Natural killer cell (primary cell): ENCODE measurements around the gene PRKG1. TPM values are rescaled to one million over a fixed set of nuclear protein-coding genes. Genes with fewer than 3 reads are reported as not detected.
A peak's percentile ranks its signal among the peaks of the same experiment; 100 is the strongest.

Experiments
- ATAC-seq, 3 donors: fragments of 150-1000 bp in 2 of 3; fragments of 200-7000 bp in 1 of 3; cut with Tn5 transposase; 1 replicate in 1 of 3; 2 replicates in 2 of 3; pipeline ENCODE4 v1.10.0; 2021; ENCODE audit warnings: mild to moderate bottlenecking in 2 of 3, moderate library complexity in 2 of 3
- DNase-seq, 2 donors: peaks; one replicate each; pipeline versions ENCODE4 v3.0.0 to v3.0.0-alpha.2; 2013 to 2021; ENCODE audit warnings: mixed read lengths in 1 of 2
- H3K27ac ChIP-seq: one replicate; pipeline ENCODE4 v1.5.1; 2013; ENCODE audit warnings: mild to moderate bottlenecking, low read length
- H3K27me3 ChIP-seq: one replicate; pipeline ENCODE4 v1.6.1; 2013; ENCODE audit warnings: low read length; ENCODE audit not compliant: control insufficient read depth, insufficient read depth
- H3K36me3 ChIP-seq: one replicate; pipeline ENCODE4 v1.6.1; 2013; ENCODE audit warnings: low read length; ENCODE audit not compliant: control insufficient read depth, insufficient read depth
- H3K4me1 ChIP-seq: one replicate; pipeline ENCODE4 v1.6.1; 2013; ENCODE audit warnings: low read length; ENCODE audit not compliant: control insufficient read depth, insufficient read depth
- H3K4me3 ChIP-seq: one replicate; pipeline ENCODE4 v1.5.1; 2013; ENCODE audit warnings: low read length
- H3K9me3 ChIP-seq: one replicate; pipeline ENCODE4 v1.6.1; 2013; ENCODE audit warnings: low read length; ENCODE audit not compliant: control insufficient read depth, insufficient read depth
- H3K27ac Mint-ChIP-seq, 2 donors: one replicate each; pipeline ENCODE4 v1.8.0; 2022; ENCODE audit warnings: mild to moderate bottlenecking in 2 of 2, mixed read lengths in 2 of 2, moderate library complexity in 1 of 2
- H3K27me3 Mint-ChIP-seq, 2 donors: one replicate each; pipeline ENCODE4 v1.8.0; 2022; ENCODE audit warnings: low read depth in 2 of 2, mixed read lengths in 2 of 2
- H3K36me3 Mint-ChIP-seq: one replicate; pipeline ENCODE4 v1.8.0; 2022; ENCODE audit warnings: mixed read lengths
- H3K4me1 Mint-ChIP-seq, 2 donors: one replicate each; pipeline ENCODE4 v1.8.0; 2022; ENCODE audit warnings: mixed read lengths in 2 of 2
- H3K4me3 Mint-ChIP-seq: one replicate; pipeline ENCODE4 v1.8.0; 2022; ENCODE audit warnings: mild to moderate bottlenecking, moderate library complexity, mixed read lengths
- H3K9me3 Mint-ChIP-seq, 2 donors: one replicate each; pipeline ENCODE4 v1.8.0; 2022; ENCODE audit warnings: mixed read lengths in 2 of 2
- WGBS: methylation state at CpG from one replicate; pipeline ENCODE4 v1.1.7; 2013; ENCODE audit warnings: missing lambda C conversion rate; ENCODE audit not compliant: insufficient coverage; 5-methylcytosine and 5-hydroxymethylcytosine counted together
- intact Hi-C: fragments of 100-400 bp; cut with micrococcal nuclease; formaldehyde crosslinking; loops from one replicate; pipeline ENCODE4 v1.14.2; 2022
- total RNA-seq, 4 donors: library from RNA; stranded (reverse); fragments of 120-200 nt in 1 of 4; gene quantifications; one replicate each; pipeline versions ENCODE4 v1.2.3 to v1.2.4, GENCODE V29; 2013 to 2022
- TF ChIP-seq, protein P1 (sequence below): fragments of 200-600 bp; IDR thresholded peaks from one replicate; pipeline ENCODE4 v1.8.0; 2022; ENCODE audit warnings: antibody characterized with exemption

PRKG1 gene
- total RNA-seq, 3 donors from 2014 or later (not counting 1 experiment from before 2014, with no cell fraction given) = 0.23 to 0.41 (median 0.35) TPM

DNA sequence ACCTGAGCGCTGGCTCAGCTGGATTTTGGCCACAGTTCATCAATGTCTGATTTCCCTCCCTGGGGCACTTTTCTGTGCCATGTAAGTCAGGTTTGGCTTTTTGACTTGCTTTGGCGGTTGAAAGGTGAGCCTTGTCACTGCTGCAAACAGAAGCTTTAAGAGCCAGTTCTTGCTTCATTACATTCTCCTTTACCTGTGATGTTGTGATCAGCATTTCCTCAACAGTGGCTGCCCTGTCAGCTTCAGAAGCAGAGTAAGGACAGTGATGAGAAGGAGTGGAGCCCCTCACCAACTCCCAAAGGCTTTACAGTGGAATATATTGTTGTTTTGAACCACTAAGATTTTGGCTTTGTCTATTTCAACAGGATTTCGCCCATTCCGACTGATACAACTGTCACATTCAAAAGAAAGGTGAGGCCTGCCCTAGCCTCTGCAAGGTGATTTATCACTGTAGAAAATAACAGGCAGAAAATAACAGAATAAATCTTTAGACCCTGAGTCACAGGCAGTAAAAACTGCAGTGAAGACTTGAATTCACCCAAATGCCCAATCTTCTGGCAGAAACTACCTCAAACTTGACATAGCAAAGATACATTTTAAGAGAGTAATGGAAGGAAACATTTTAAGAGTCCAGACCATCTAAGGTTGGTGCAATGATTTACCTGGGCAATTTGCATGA, 1226.5 kb downstream of the PRKG1 start:
- H3K4me1 ChIP-seq = no peaks in the 10 kb centered on the region
- H3K9me3 ChIP-seq = no peaks in the 10 kb centered on the region
- Mint-ChIP-seq H3K36me3 (no peaks in the 10 kb centered on the region), H3K4me3 (no peak overlapping the region), H3K9me3 (no peaks in the 10 kb centered on the region), H3K27me3 (no peaks in the 10 kb centered on the region), H3K27ac (no peak overlapping the region), H3K4me1 (no peaks in the 10 kb centered on the region)
- no peak overlapping the region for H3K4me3 ChIP-seq
- ATAC-seq = no peak
- 84% methylated on average over 4 of the region's 4 CpGs for WGBS
- H3K27me3 ChIP-seq = no peaks in the 10 kb centered on the region
- TF ChIP-seq, protein P1, sequence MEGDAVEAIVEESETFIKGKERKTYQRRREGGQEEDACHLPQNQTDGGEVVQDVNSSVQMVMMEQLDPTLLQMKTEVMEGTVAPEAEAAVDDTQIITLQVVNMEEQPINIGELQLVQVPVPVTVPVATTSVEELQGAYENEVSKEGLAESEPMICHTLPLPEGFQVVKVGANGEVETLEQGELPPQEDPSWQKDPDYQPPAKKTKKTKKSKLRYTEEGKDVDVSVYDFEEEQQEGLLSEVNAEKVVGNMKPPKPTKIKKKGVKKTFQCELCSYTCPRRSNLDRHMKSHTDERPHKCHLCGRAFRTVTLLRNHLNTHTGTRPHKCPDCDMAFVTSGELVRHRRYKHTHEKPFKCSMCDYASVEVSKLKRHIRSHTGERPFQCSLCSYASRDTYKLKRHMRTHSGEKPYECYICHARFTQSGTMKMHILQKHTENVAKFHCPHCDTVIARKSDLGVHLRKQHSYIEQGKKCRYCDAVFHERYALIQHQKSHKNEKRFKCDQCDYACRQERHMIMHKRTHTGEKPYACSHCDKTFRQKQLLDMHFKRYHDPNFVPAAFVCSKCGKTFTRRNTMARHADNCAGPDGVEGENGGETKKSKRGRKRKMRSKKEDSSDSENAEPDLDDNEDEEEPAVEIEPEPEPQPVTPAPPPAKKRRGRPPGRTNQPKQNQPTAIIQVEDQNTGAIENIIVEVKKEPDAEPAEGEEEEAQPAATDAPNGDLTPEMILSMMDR = no peak
- intact Hi-C loops = no loop called here
- no peaks in the 10 kb centered on the region for H3K36me3 ChIP-seq
- H3K27ac ChIP-seq = no peak overlapping the region
- DNase-seq = no peak

DNA sequence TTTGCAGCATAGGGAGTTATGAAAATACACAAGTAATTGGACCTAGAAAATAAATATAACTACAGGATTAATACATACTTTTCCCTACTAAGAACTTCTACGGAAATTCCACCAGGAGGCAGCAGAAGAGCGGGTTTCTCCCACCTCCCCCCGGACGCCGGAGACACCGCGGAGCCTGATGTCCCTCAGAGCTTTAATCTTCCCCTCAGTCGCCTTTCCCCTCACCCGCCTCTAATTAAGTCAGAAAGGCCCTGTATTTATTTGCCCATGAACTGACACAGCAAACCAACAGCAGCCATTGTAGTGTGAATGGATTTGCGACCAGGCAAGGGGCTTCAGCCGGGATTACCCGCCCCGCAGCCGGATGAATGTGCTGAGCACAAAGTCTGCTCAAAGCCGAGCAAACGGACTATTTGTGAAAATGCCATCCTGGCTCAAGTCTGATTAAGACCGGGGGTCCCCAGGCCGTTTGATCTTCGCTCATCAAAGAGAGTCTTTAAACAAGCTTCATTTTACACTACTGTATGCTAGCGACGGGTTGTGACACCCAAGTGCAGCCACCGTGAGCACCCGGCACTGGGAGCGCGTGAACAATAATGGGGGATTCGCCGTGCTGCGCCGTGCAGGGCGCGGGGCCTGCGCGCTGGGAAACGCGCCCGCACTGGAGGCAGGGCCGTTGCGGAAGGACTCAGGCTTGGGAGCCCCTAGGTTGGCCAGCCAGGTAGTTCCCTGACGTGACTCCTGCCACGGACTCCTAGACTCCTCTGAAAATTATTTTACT, 1234.2 kb downstream of the PRKG1 start:
- no peaks in the 10 kb centered on the region for H3K9me3 Mint-ChIP-seq
- no peak overlapping the region for H3K27ac Mint-ChIP-seq
- Histone ChIP-seq H3K4me3 (peak overlapping the region; percentile 13), H3K9me3 (peaks cover 4% of the 10 kb centered on the region), H3K36me3 (no peaks in the 10 kb centered on the region), H3K4me1 (peaks cover 11% of the 10 kb centered on the region), H3K27me3 (peaks cover 23% of the 10 kb centered on the region), H3K27ac (no peak overlapping the region)
- TF ChIP-seq, protein P1 = peak; percentile 66
- peaks cover 29 to 39% of the 10 kb centered on the region in 2 donors for H3K27me3 Mint-ChIP-seq
- peaks cover 7% of the 10 kb centered on the region for H3K36me3 Mint-ChIP-seq
- ATAC-seq = peak; percentile 56 to 88 (median 77)
- intact Hi-C loops = loop anchor here (1.0 kb wide), 1 partner anchor 181 kb away; no protein-coding TSS in a partner anchor
- peak; percentile 23 to 26 for DNase-seq
- peaks cover 5 to 18% of the 10 kb centered on the region in 2 donors for H3K4me1 Mint-ChIP-seq
- peak overlapping the region; percentile 65 for H3K4me3 Mint-ChIP-seq
- WGBS = 6% methylated on average over 37 of the region's 40 CpGs

DNA sequence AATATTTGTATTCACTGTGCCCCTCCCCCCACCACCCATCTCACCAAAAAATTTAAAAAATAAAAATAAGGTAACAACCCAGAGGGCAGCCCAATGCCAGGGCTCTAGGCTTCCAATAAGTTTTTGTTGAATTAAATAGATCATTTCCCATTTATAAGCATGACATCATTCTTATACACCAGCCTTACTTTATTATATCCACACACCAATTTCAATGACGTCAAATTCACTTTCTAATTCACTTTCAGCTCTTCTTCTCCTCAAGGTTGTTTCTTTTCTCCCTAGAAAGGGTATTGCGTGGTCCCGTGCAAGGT, 1238.6 kb downstream of the PRKG1 start:
- H3K9me3 ChIP-seq = peaks cover 4% of the 10 kb centered on the region
- Mint-ChIP-seq H3K9me3 (no peaks in the 10 kb centered on the region), H3K4me3 (no peak overlapping the region), H3K4me1 (peaks cover 12 to 31% of the 10 kb centered on the region in 2 donors), H3K27ac (no peak overlapping the region), H3K27me3 (peaks cover 47 to 74% of the 10 kb centered on the region in 2 donors), H3K36me3 (peaks cover 7% of the 10 kb centered on the region)
- TF ChIP-seq, protein P1 = no peak
- no peak overlapping the region for H3K27ac ChIP-seq
- H3K4me1 ChIP-seq = peaks cover 24% of the 10 kb centered on the region
- no peak for ATAC-seq
- 3% methylated on average over 2 of the region's 3 CpGs for WGBS
- intact Hi-C loops = no loop called here
- H3K4me3 ChIP-seq = no peak overlapping the region
- H3K27me3 ChIP-seq = peaks cover 34% of the 10 kb centered on the region
- no peak for DNase-seq
- no peaks in the 10 kb centered on the region for H3K36me3 ChIP-seq
